Right lobe of liver (tissue), 4 donors: Measurements from ENCODE around the gene CTSC.

Experiments
- POLR2A ChIP-seq: fragments of 450-650 bp; IDR thresholded peaks from one replicate; pipeline ENCODE4 v1.6.1; 2017; ENCODE audit warnings: antibody characterized with exemption, mild to moderate bottlenecking
- TF ChIP-seq, protein P1 (sequence below), 4 donors: fragments of 200-600 bp in 3 of 4; fragments of 450-650 bp in 1 of 4; IDR thresholded peaks; one replicate each; pipeline versions ENCODE4 v1.5.1 to v1.8.0; 2016 to 2022; ENCODE audit warnings: antibody characterized with exemption in 4 of 4, mild to moderate bottlenecking in 2 of 4
- donor health status: DM: no; HTN: no; CAD: no.
- donor health status: DM: no; HTN: no; CAD: no.
- donor health status: DM: no; HTN: yes; CAD: no.

DNA sequence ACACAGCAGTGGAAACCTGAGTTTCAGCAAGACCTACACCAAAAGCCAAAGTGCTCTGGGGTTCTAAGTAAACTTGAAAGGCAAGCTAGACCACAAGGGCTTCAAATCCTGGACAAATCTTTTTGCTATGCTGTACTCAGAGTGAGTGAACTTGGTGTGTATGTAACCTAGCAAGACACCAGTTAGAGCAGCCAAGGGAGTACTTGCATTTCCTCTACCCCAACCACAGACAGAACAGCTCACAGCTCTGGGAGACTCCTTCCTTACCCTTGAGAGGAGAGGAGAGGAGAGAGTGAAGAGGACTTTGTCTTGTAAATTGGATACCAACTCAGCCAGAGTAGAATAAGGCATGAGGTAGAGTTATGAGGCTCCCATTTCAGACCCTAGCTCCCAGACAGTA is 71.4 kb downstream of the CTSC start:
- TF ChIP-seq, protein P1, sequence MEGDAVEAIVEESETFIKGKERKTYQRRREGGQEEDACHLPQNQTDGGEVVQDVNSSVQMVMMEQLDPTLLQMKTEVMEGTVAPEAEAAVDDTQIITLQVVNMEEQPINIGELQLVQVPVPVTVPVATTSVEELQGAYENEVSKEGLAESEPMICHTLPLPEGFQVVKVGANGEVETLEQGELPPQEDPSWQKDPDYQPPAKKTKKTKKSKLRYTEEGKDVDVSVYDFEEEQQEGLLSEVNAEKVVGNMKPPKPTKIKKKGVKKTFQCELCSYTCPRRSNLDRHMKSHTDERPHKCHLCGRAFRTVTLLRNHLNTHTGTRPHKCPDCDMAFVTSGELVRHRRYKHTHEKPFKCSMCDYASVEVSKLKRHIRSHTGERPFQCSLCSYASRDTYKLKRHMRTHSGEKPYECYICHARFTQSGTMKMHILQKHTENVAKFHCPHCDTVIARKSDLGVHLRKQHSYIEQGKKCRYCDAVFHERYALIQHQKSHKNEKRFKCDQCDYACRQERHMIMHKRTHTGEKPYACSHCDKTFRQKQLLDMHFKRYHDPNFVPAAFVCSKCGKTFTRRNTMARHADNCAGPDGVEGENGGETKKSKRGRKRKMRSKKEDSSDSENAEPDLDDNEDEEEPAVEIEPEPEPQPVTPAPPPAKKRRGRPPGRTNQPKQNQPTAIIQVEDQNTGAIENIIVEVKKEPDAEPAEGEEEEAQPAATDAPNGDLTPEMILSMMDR (IDR thresholded peaks at IDR 0.05): no peak
- TF ChIP-seq POLR2A: no peak
